SHP77 treated with DMSO at 0.1 percent for 48 hours (cell line): ENCODE data around the gene ZFP36L1.

Experiments
- DNase-seq: peaks from one replicate; lab custom pipeline; 2025; lab: John Stamatoyannopoulos, UW

ZFP36L1 gene

GRCh38 chr14:68762953-68763764, 29.7 kb downstream of the ZFP36L1 start:
- no peak for DNase-seq

DNA sequence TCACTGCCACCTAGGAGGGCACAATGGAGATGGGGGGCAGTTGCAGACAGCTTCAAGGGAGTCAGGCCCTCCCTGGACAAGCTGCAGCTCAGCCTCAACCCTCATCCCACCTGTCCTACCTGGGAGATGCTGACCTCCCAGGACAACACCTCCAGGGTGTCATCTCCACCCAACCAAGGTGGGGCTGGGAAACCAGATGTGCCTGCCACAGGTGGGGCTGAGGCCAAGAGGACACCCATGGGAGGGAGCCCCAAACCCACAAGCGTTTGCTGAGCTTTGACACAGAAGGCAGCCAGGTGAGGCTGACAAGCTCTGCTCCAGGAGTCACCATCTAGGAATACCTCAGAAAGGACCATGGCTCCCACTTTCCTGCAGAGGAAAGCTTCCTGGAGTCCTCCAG, 31.5 kb downstream of the ZFP36L1 start:
- DNase-seq, result no peak

DNA sequence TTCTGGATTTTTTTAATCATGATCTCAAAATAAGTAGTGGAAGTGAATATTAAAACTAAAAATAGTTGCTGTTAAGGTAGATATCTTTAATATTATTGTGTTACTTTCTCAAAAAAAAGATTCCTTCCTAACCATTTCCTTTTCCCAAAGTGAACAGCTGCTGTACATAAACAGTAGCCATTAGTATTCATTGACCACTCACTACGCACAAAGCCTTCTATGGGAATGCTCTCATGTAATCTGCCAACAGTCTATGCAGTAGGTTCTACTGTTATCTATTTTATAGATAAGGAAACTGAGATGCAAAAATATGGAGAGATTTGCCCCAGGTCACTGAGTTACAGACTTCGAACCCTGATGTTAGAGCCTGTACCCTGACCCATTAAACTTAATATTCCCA, 32.1 kb downstream of the ZFP36L1 start:
- no peak for DNase-seq

DNA sequence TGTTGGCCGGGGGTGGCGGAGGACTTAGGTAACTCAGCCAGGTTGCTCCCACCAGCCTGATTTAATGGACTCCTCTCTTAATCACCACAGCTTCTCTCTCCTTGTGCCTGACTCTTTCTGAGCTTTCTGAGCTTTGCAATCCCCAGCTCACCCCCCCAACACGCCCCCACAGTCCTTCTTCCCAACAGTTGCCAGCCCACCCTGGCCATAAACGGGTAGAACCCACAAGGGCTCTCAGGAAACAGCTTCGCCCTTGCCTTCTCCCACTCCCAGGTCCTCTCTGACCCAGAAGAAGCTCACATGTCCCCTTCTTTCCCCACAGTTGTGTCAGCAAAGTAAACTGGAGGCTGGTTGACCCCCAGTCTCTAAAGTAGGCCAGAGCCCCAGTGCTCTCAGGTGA, 32.9 kb downstream of the ZFP36L1 start:
- no peak for DNase-seq

DNA sequence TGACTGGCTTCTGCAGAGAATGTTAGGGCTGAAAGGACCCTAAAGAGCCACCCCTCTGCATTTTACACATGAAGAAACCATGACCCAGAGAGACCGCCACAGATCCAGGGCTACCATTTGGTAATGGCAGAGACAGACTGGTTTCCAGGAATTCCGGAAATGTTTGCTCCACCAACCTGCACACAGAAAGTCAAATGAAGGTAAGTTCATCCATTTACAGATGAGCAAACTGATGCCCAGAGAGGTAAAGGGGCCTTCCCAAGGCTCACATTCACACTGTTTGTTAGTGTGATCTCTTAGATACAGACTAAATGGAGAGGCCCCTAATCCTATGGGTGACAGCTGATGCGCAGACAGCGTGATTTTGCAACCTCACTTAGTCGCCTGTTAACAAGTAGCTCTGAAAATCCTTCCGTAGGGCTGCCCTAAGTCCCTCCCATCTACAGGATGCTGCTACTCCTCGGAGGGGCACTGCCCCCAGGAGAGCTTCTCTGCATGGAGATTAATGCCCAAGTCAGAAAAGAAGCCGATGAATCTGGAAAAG, 33.8 kb downstream of the ZFP36L1 start:
- no peak for DNase-seq

DNA sequence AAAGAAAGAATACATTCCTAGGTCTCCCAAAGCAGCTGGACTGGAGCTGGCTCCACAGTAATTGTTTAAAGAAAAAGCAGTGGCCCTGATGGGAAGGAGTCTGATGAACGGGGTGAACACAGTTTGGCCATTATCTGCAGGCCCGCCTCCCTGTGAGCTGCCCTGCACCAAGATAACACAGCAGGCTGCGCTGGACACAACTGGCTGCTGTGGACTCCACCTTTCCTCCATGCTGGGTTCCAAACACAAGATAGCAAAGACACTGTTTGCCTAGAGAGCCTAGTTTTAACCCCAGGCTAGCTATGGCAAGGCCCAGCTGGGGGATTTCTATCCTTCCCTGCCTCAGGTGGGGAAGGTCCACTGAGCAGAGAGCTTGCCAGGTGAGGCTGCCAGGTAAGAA, 34.6 kb downstream of the ZFP36L1 start:
- no peak for DNase-seq

DNA sequence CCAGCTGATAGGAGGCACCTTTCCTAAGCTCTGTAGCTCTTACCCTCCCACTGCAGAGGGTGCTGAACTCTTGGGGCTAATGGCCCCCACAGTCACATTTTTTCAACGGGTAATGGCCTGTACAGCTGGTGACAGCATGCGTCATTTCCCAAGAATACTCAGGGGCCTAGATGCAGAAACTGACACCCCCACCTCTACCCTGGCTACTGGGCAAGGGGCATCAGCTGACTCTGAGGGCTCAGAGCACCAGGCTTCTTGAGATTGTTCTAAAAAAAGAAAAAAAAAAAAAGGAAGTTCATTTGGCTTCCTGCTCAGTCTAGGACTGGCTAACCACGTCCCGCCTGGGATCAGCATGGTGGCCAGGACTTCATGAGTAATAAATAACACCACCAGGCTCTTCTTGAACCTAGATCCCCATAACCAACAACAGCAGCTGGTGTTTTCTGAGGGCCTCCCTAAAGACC, 35.2 kb downstream of the ZFP36L1 start:
- DNase-seq, result no peak

DNA sequence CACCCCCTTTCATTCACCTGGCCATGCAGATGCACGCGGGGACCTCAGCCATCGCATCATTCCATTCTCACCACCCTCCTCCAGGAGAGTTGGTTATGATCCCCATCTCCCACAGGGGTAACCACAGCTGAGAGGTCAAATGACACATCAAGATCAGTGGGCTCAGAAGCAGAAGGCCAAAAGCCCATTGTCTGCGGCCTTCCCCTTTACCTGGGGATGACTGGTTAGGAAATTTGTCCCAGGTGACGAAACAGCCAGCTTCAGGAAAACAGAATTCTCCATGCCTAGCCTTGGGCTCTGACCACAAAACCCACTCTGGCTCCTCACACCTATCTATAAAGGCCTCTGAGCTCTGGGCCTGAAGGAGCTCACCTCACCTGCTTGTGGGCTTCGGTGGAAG, 36.1 kb downstream of the ZFP36L1 start:
- DNase-seq, result no peak

- no peak for DNase-seq
These were observed 36.8 kb downstream of the ZFP36L1 start for GRCh38 chr14:68756000-68756481.

DNA sequence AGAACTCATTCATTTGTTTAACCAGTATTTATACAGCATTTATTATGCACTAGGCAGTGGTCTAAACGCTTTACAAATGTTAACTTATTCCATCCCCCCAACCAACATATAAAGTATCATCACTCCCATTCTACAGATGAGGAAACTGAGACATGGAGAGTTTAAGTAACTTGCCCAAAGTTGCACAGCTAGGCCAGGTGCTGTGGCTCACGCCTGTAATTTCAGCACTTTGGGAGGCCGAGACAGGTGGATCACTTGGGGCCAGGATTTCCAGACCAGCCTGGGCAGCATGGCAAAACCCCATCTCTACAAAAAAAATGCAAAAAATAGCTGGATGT, 37.9 kb downstream of the ZFP36L1 start:
- DNase-seq, result no peak

- no peak for DNase-seq
These were observed 39.2 kb downstream of the ZFP36L1 start for GRCh38 chr14:68753690-68754089.

DNA sequence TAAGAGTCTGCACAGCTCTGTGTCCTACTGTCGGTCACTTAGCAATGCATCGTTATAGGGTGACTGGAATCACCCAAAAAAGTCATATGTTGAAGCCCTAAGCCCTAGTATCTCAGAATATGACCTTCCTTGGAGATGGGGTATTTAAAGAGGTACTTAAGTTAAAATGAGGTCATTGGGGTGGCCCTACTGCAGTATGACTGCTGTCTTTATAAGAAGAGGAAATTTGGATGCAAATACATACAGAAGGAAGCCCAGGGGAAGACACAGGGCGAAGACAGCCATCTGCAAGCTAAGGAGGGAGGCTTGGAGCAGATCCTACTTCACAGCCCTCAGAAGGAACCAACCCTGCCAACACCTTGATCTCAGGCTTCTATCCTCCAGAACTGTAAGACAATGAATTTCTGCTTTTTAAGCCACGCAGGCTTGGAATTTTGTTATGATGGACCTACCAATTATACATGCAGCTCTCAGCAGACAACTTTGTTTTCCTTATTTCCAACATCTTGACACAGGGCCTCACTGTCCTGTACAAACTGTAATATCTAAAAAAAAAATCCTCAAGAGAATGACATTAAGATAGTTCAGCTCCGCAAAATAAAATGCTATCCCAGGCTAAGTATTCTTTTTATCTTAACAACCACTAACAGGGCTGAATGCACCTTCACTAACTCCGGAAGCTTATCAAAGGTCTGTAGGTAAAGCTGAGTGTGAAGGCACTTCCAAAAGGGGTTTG, 40.4 kb downstream of the ZFP36L1 start:
- DNase-seq, result no peak

- DNase-seq, result no peak
These were observed 43.1 kb downstream of the ZFP36L1 start for GRCh38 chr14:68749487-68750475.

DNA sequence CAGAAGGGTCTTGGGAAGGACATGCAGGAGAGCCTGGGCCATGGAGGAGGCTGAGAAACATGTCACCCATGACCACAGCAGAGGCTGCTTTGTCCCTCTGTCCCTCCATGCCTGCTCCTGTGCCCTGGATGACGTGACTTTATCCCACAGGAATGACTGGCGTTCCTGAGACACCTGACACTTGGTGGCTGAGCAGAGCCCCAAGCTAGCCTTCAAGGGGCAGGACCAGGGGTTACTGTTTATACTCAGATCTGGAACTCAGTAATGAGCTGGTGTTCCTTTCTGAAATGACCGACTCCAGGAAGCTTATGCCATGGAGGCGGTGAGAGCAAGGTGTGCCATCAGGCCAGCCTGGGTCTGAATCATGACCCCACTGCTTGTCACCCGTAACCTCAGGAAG, 44.2 kb downstream of the ZFP36L1 start:
- no peak for DNase-seq

GRCh38 chr14:68748260-68748659, 44.6 kb downstream of the ZFP36L1 start:
- no peak for DNase-seq

- DNase-seq, result no peak
These were observed 45.5 kb downstream of the ZFP36L1 start for GRCh38 chr14:68747393-68747792.

GRCh38 chr14:68744613-68745012, 48.3 kb downstream of the ZFP36L1 start:
- no peak for DNase-seq

DNA sequence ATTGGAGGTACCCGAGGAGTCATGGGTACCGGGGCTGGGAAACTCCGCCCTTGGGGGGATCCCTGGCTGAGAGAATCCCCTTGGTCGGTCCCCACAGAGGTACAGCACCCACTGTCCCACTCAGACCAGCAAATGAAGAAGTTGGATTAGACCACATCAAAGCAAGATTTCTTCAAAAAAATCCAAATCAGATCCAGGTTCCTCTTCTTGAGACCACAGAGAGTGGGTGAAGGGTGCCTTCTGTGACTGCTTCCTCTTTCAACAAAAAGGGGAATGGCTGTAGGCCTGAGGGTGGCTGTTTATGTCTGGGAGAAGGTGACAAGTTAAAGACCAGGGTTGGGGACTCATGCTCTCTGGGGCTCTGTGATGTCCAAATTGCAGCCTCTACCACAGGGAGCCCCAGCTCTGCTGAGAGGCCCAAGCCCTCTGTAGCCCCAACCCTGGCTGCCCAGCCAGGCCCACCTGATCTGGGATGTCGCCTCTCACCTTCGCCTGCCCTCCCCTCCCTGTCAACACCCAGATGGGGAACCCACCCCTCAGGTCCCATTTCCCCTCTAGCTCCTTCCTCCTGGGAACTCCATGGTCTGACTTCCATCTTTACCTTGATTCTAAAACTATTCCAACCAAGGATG, 50.9 kb downstream of the ZFP36L1 start:
- no peak for DNase-seq

- DNase-seq, result no peak
These were observed 51.4 kb downstream of the ZFP36L1 start for GRCh38 chr14:68741477-68741791.

- DNase-seq, result no peak
These were observed 51.9 kb downstream of the ZFP36L1 start for GRCh38 chr14:68740788-68741476.

DNA sequence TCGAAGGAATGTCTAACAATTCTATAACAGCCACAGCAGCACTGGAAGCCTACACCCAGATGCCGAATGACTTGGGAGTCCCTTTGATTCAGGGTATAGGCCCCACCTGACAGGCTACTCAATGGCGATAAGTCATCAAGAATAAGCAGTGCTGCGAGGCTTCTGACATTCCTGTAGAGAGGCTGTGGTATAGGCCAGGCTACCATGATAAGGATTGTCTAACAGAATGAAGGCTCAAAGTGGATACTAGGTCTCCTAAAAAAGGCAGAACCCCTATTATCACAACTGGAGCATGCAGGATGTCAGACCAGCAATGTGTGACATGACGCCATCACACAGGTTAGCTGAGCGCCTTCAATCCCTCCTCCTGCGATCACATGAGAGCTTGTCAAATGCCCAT, 53.2 kb downstream of the ZFP36L1 start:
- DNase-seq, result no peak
